Stimulated activated CD4-positive, alpha-beta T cell treated with anti-CD3 and anti-CD28 coated beads, Interleukin-15, amount 100 ng/mL, for 48 hours (primary cell): ENCODE results near the gene RGR.

Experiments used
- DNase-seq, 2 donors: peaks; one replicate each; pipeline ENCODE4 v3.0.0-alpha.2; 2020; ENCODE audit warnings: low read depth in 2 of 2

The RGR gene

GRCh38 chr10:84244651-84245270 is at the start of gene RGR:
TSS of gene RGR (plus strand) at chr10:84245053. CDS start at chr10:84245091, 38 bp downstream.
- DNase-seq, result no peak

GRCh38 chr10:84196083-84196482 is 48.8 kb upstream of the RGR start:
- no peak for DNase-seq

GRCh38 chr10:84196941-84197340 is 47.9 kb upstream of the RGR start:
- no peak for DNase-seq

- no peak for DNase-seq
These were observed 47.2 kb upstream of the RGR start for GRCh38 chr10:84197643-84198042.

GRCh38 chr10:84198206-84198915 is 46.5 kb upstream of the RGR start:
- DNase-seq, result no peak

GRCh38 chr10:84200537-84201243 is 44.2 kb upstream of the RGR start:
- DNase-seq, result no peak

- DNase-seq, result no peak
These were observed 43.6 kb upstream of the RGR start for GRCh38 chr10:84201244-84201606.

- no peak for DNase-seq
These were observed 43.2 kb upstream of the RGR start for GRCh38 chr10:84201682-84202081.

- DNase-seq, result no peak
These were observed 42.5 kb upstream of the RGR start for GRCh38 chr10:84202349-84202748.

GRCh38 chr10:84204122-84204521 is 40.7 kb upstream of the RGR start:
- no peak for DNase-seq

- DNase-seq, result no peak
These were observed 40.2 kb upstream of the RGR start for GRCh38 chr10:84204610-84205009.

GRCh38 chr10:84205049-84205852 is 39.6 kb upstream of the RGR start:
- peak; percentile 46 to 57 for DNase-seq

GRCh38 chr10:84205853-84206525 is 38.9 kb upstream of the RGR start:
- no peak for DNase-seq

- no peak for DNase-seq
These were observed 36.8 kb upstream of the RGR start for GRCh38 chr10:84208023-84208422.

- no peak for DNase-seq
These were observed 33.3 kb upstream of the RGR start for GRCh38 chr10:84211566-84211965.

GRCh38 chr10:84212014-84212413 is 32.8 kb upstream of the RGR start:
- no peak for DNase-seq

- DNase-seq, result no peak
These were observed 31.8 kb upstream of the RGR start for GRCh38 chr10:84213076-84213475.

GRCh38 chr10:84214046-84214572 is 30.7 kb upstream of the RGR start:
- DNase-seq, result no peak

- DNase-seq, result peak in 1 of 2 donors; percentile 45
These were observed 30.1 kb upstream of the RGR start for GRCh38 chr10:84214612-84215235.

GRCh38 chr10:84216834-84217233 is 28.0 kb upstream of the RGR start:
- DNase-seq, result no peak

GRCh38 chr10:84217746-84218145 is 27.1 kb upstream of the RGR start:
- DNase-seq, result no peak
